ENCODE measurements around the gene OPN1LW. TPM values are rescaled to one million over a fixed set of nuclear protein-coding genes. Genes with fewer than 3 reads are reported as not detected.

The OPN1LW gene
- total and polyA plus RNA-seq, 10 donors: not detected

DNA sequence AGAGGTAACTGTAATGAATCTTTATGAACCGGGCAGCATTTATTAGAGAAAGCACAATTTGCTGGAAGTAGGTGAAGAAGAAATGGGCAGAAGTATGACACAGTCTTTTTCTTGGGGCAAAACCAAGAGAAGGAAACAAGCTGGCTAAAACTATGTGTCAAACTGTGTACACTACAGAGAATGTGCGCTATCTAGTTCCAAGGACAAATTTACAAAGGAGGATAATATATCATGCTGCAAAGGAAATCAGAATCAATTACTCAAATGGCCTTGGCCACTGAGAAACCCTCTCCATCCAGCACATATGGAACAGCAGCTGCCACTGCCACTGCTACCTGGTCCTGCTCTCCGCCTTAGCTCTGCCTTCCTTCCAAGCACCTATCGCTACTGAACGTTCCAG is 29.4 kb upstream of the OPN1LW start:
- H3K27ac ChIP-seq: no peak overlapping the region
- no peak for DNase-seq
- peaks cover 0 to 6% (median 0%) of the 10 kb centered on the region in 8 donors for H3K9me3 ChIP-seq
- no peaks in the 10 kb centered on the region for H3K36me3 ChIP-seq
- H3K4me1 ChIP-seq: peaks cover 0 to 3% (median 0%) of the 10 kb centered on the region in 6 donors
- H3K4me3 ChIP-seq: no peak overlapping the region
- intact Hi-C loops (cut with DNase I; ENCODE audit: low total_unique reads): no loop called here
- WGBS, 5 donors: 85 to 90% (median 85%) methylated on average over 5 of the region's 5 CpGs
- no peak for TF ChIP-seq POLR2A (IDR thresholded peaks at IDR 0.05)
- no peaks in the 10 kb centered on the region for H3K27me3 ChIP-seq (replicated peaks in 1 of 7)

DNA sequence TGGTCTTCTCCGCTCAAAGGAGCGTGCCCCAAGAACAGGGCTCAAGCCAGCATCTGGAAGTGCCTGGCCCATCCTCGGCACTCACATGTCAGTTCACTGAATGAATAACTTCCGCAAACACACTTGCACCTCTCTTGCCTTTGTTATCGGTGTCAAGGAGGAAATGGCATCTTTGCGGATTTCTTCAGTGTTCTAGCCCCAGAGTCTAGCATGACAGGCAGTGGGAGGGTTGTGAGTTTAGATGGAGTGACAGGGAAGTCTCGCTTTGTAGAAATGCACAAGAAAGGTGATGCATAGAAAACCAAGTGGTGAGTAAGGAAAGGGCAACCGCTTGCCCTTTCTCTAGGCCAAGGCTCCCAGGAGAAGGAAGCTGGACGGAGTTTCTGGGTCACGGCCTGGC is 29.0 kb upstream of the OPN1LW start:
- intact Hi-C loops (cut with DNase I; ENCODE audit: low total_unique reads): no loop called here
- Histone ChIP-seq H3K4me1 (peaks cover 0 to 3% (median 0%) of the 10 kb centered on the region in 6 donors), H3K9me3 (peaks cover 0 to 6% (median 0%) of the 10 kb centered on the region in 8 donors), H3K27ac (no peak overlapping the region), H3K27me3 (replicated peaks in 1 of 7) (no peaks in the 10 kb centered on the region), H3K4me3 (no peak overlapping the region), H3K36me3 (no peaks in the 10 kb centered on the region)
- no peak for TF ChIP-seq POLR2AphosphoS5 (IDR thresholded peaks at IDR 0.05)
- TF ChIP-seq, protein P1, sequence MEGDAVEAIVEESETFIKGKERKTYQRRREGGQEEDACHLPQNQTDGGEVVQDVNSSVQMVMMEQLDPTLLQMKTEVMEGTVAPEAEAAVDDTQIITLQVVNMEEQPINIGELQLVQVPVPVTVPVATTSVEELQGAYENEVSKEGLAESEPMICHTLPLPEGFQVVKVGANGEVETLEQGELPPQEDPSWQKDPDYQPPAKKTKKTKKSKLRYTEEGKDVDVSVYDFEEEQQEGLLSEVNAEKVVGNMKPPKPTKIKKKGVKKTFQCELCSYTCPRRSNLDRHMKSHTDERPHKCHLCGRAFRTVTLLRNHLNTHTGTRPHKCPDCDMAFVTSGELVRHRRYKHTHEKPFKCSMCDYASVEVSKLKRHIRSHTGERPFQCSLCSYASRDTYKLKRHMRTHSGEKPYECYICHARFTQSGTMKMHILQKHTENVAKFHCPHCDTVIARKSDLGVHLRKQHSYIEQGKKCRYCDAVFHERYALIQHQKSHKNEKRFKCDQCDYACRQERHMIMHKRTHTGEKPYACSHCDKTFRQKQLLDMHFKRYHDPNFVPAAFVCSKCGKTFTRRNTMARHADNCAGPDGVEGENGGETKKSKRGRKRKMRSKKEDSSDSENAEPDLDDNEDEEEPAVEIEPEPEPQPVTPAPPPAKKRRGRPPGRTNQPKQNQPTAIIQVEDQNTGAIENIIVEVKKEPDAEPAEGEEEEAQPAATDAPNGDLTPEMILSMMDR (IDR thresholded peaks at IDR 0.05 in 8 of 11, conservative IDR thresholded peaks at IDR 0.05 in 3 of 11): no peak
- TF ChIP-seq POLR2A (IDR thresholded peaks at IDR 0.05): no peak
- no peak for DNase-seq
- 65 to 82% (median 78%) methylated on average over 10 of the region's 10 CpGs for WGBS, 5 donors

DNA sequence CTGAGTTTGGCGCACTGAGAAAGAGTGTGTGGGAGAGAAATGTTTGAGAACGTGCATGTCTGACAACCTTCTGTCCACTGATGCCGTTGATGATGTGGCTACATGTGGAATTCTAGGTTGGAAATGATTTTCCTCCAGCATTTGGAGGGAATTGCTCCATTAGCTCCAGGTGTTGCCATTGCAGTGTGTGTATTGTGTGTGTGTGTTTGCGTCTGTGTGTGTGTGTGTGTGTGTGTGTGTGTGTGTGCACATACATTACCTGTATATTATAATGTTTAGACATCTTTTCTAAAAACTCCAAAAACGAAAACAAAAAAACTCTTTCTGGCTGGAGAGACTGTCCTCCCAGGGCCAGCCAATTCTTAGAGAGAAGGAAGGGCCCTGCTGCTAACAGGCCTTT is 28.3 kb upstream of the OPN1LW start:
- no peak for DNase-seq
- H3K4me3 ChIP-seq: no peak overlapping the region
- no peaks in the 10 kb centered on the region for H3K27me3 ChIP-seq (replicated peaks in 1 of 7)
- H3K36me3 ChIP-seq: no peaks in the 10 kb centered on the region
- H3K9me3 ChIP-seq: peaks cover 0 to 6% (median 0%) of the 10 kb centered on the region in 8 donors
- H3K27ac ChIP-seq: no peak overlapping the region
- H3K4me1 ChIP-seq: peaks cover 0 to 3% (median 0%) of the 10 kb centered on the region in 6 donors
- no peak for TF ChIP-seq POLR2AphosphoS5 (IDR thresholded peaks at IDR 0.05)
- TF ChIP-seq POLR2A (IDR thresholded peaks at IDR 0.05): no peak
- TF ChIP-seq, protein P1 (IDR thresholded peaks at IDR 0.05 in 8 of 11, conservative IDR thresholded peaks at IDR 0.05 in 3 of 11): no peak
- intact Hi-C loops (cut with DNase I; ENCODE audit: low total_unique reads): no loop called here
- 85 to 97% (median 93%) methylated on average over 4 to 5 of the region's 5 CpGs for WGBS, 5 donors

DNA sequence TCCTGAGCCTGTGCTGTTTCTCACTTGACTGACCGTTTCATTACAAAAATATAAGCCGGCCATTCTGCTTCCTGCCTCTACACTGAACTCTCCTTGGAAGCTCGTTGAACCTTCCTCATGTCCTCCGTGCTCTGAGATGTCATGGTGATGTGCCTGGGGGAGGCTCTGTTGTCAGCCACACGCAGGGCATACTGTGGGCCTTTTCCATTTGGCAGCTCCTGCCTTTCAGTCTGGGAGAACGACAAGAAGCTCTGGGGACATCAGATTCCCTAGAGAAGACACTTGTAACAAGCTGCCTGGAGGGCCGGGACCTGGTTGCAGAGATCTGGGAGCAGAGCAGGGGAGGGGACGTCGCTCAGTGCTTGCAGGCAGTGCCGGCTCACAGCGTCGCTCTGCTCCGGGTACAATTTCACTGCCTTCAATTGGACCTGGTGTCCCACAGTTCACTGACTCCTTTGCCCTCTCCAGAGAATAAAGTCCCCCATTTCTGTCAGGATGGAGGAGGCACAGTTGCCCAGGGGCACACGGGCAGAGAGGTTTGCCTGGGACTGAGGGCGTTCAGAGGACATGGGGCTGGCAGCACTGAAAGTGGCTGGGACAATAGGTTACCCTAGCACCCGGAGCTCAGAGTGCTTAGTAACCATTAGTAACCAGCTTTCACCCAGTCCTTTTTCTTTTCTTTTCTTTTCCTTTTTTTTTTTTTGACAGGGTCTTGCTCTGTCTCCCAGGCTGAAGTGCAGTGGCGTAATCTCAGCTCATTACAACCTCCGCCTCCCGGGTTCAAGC is 27.4 kb upstream of the OPN1LW start:
- intact Hi-C loops (cut with DNase I; ENCODE audit: low total_unique reads): no loop called here
- peaks cover 0 to 6% (median 0%) of the 10 kb centered on the region in 8 donors for H3K9me3 ChIP-seq
- no peak overlapping the region for H3K27ac ChIP-seq
- no peak for DNase-seq
- WGBS, 5 donors: 75 to 88% (median 77%) methylated on average over 5 to 19 of the region's 19 CpGs
- TF ChIP-seq, protein P1 (IDR thresholded peaks at IDR 0.05 in 8 of 11, conservative IDR thresholded peaks at IDR 0.05 in 3 of 11): no peak
- no peak for TF ChIP-seq POLR2A (IDR thresholded peaks at IDR 0.05)
- no peak for TF ChIP-seq POLR2AphosphoS5 (IDR thresholded peaks at IDR 0.05)
- H3K4me1 ChIP-seq: peaks cover 0 to 3% (median 0%) of the 10 kb centered on the region in 6 donors
- H3K36me3 ChIP-seq: no peaks in the 10 kb centered on the region
- H3K4me3 ChIP-seq: no peak overlapping the region
- no peaks in the 10 kb centered on the region for H3K27me3 ChIP-seq (replicated peaks in 1 of 7)
